OCI-LY3 (cell line): ENCODE data around the gene SMCO1.

Experiments used
- H2AFZ ChIP-seq: fragments of 200-600, 300-600 bp; shearing (Covaris generic); 2 replicates; pipeline ENCODE4 v1.6.0; 2014; ENCODE audit warnings: antibody characterized with exemption, low read depth, low read length
- H3K27ac ChIP-seq: fragments of 200-600, 300-600 bp; sonication (generic); 2 replicates; pipeline ENCODE4 v1.5.1; 2014; ENCODE audit warnings: mild to moderate bottlenecking, low read length, moderate library complexity, mixed read lengths
- H3K27me3 ChIP-seq: fragments of 200-600, 300-600 bp; sonication (generic); 2 replicates; pipeline ENCODE4 v1.6.1; 2014; ENCODE audit warnings: low read depth, low read length, mixed read lengths
- H3K36me3 ChIP-seq: fragments of 200-600, 300-600 bp; sonication (generic); replicated peaks from 2 replicates; pipeline ENCODE3; 2014; ENCODE audit warnings: low read depth, low read length, mixed read lengths
- H3K4me1 ChIP-seq: fragments of 300-600, 200-600 bp; sonication (generic); 2 replicates; pipeline ENCODE4 v1.6.1; 2014; ENCODE audit warnings: low read length, mixed read lengths
- H3K4me2 ChIP-seq: fragments of 200-600, 300-600 bp; sonication (generic); 2 replicates; pipeline ENCODE4 v1.6.1; 2014; ENCODE audit warnings: low read length, mixed read lengths
- H3K4me3 ChIP-seq: fragments of 300-600, 200-600 bp; sonication (generic); 2 replicates; pipeline ENCODE4 v1.5.1; 2014; ENCODE audit warnings: antibody characterized with exemption, mild to moderate bottlenecking, low read length, moderate library complexity
- H3K79me2 ChIP-seq: fragments of 300-600, 200-600 bp; shearing (Covaris generic); 2 replicates; pipeline ENCODE4 v1.6.1; 2014; ENCODE audit warnings: mild to moderate bottlenecking, low read length, mixed read lengths
- H3K9ac ChIP-seq: fragments of 300-600, 200-600 bp; shearing (Covaris generic); 2 replicates; pipeline ENCODE4 v1.6.0; 2014; ENCODE audit warnings: mild to moderate bottlenecking, low read length, moderate library complexity
- H3K9me3 ChIP-seq: fragments of 200-600, 300-600 bp; shearing (Covaris generic); 2 replicates; pipeline ENCODE4 v1.6.1; 2014; ENCODE audit warnings: low read length, mixed read lengths; ENCODE audit not compliant: insufficient read depth
- H4K20me1 ChIP-seq: fragments of 200-600, 300-600 bp; sonication (generic); 2 replicates; pipeline ENCODE4 v1.6.1; 2016; ENCODE audit warnings: low read length, mixed read lengths; ENCODE audit not compliant: insufficient read depth
- CTCF ChIP-seq: fragments of 200-600, 300-600 bp; sonication (generic); IDR thresholded peaks from 2 replicates; pipeline ENCODE4 v1.5.1; 2014; ENCODE audit warnings: antibody characterized with exemption, low read length, low read depth
- EZH2phosphoT487 ChIP-seq: fragments of 200-600 bp; shearing (Covaris generic); IDR thresholded peaks from 2 replicates; pipeline ENCODE4 v1.6.1; 2018; ENCODE audit warnings: antibody characterized with exemption, mixed run types, low read depth

SMCO1 gene

GRCh38 chr3:196502775-196503195 lies 12.4 kb downstream of the SMCO1 start:
- TF ChIP-seq CTCF, result no peak
- no peak for TF ChIP-seq EZH2phosphoT487
- H4K20me1 ChIP-seq, result peaks cover 34% of the 10 kb centered on the region
- peaks cover 35% of the 10 kb centered on the region for H3K36me3 ChIP-seq
- H3K4me3 ChIP-seq, result peak overlapping the region; percentile 95
- H3K9ac ChIP-seq, result peak overlapping the region; percentile 96
- peaks cover 8% of the 10 kb centered on the region; the same call in 1 of the 2 replicates for H3K9me3 ChIP-seq
- peak overlapping the region; percentile 100 for H3K4me2 ChIP-seq
- peaks cover 56% of the 10 kb centered on the region for H3K79me2 ChIP-seq
- H3K27ac ChIP-seq, result peak overlapping the region; percentile 95
- no peaks in the 10 kb centered on the region for H3K27me3 ChIP-seq
- peaks cover 13% of the 10 kb centered on the region for H3K4me1 ChIP-seq
- no peak overlapping the region; the same call in 1 of the 2 replicates for H2AFZ ChIP-seq

- Histone ChIP-seq H3K27ac (peak overlapping the region; percentile 95), H4K20me1 (peaks cover 41% of the 10 kb centered on the region)
Measured at GRCh38 chr3:196501316-196502044, 13.7 kb downstream of the SMCO1 start.

GRCh38 chr3:196499807-196500524 lies 15.2 kb downstream of the SMCO1 start:
- peaks cover 85% of the 10 kb centered on the region for H3K79me2 ChIP-seq
- peak overlapping the region; percentile 100 for H3K4me2 ChIP-seq
- H3K9ac ChIP-seq, result peak overlapping the region; percentile 96
- H3K36me3 ChIP-seq, result peaks cover 46% of the 10 kb centered on the region
- H3K27me3 ChIP-seq, result no peaks in the 10 kb centered on the region
- H3K4me3 ChIP-seq, result peak overlapping the region; percentile 95
- H3K4me1 ChIP-seq, result peaks cover 13% of the 10 kb centered on the region
- no peak overlapping the region for H2AFZ ChIP-seq
- H4K20me1 ChIP-seq, result peaks cover 53% of the 10 kb centered on the region
- peak overlapping the region; percentile 95 for H3K27ac ChIP-seq
- TF ChIP-seq CTCF (no peak), EZH2phosphoT487 (no peak)
- no peaks in the 10 kb centered on the region for H3K9me3 ChIP-seq

More at GRCh38 chr3:196501316-196502044, 13.7 kb downstream of the SMCO1 start:
- Histone ChIP-seq H3K27me3 (no peaks in the 10 kb centered on the region), H3K9ac (peak overlapping the region; percentile 96), H3K79me2 (peaks cover 69% of the 10 kb centered on the region), H3K4me3 (peak overlapping the region; percentile 95), H3K4me2 (peak overlapping the region; percentile 100), H3K9me3 (no peaks in the 10 kb centered on the region), H2AFZ (no peak overlapping the region), H3K4me1 (peaks cover 13% of the 10 kb centered on the region), H3K36me3 (peaks cover 32% of the 10 kb centered on the region)
- TF ChIP-seq EZH2phosphoT487 (no peak), CTCF (no peak)

GRCh38 chr3:196499061-196499460 lies 16.1 kb downstream of the SMCO1 start:
- H3K9ac ChIP-seq, result no peak overlapping the region
- TF ChIP-seq EZH2phosphoT487, result no peak
- TF ChIP-seq CTCF, result no peak
- no peak overlapping the region for H3K4me3 ChIP-seq
- peak overlapping the region; percentile 100; the same call in 1 of the 2 replicates for H3K4me2 ChIP-seq
- H2AFZ ChIP-seq, result no peak overlapping the region
- peaks cover 62% of the 10 kb centered on the region for H4K20me1 ChIP-seq
- no peaks in the 10 kb centered on the region for H3K9me3 ChIP-seq
- H3K79me2 ChIP-seq, result peaks cover 94% of the 10 kb centered on the region
- H3K27me3 ChIP-seq, result no peaks in the 10 kb centered on the region
- H3K27ac ChIP-seq, result no peak overlapping the region
- peaks cover 10% of the 10 kb centered on the region for H3K4me1 ChIP-seq
- H3K36me3 ChIP-seq, result peaks cover 54% of the 10 kb centered on the region
